Left kidney (tissue), 2 donors: Measurements from ENCODE around the gene CENPB. TPM values are rescaled to one million over a fixed set of nuclear protein-coding genes. Genes with fewer than 3 reads are reported as not detected.

Experiments used
- DNase-seq: peaks from one replicate; pipeline ENCODE4 v3.0.0-alpha.2; 2013
- polyA plus RNA-seq: library from polyadenylated mRNA; unstranded; fragments of 120-200 nt; gene quantifications from one replicate; pipeline ENCODE4 v1.2.1, GENCODE V29; 2013; ENCODE audit not compliant: insufficient read length

Gene CENPB
- polyA plus RNA-seq, 1 donor, result 32.6 TPM

- no peak for DNase-seq
These were observed 34.7 kb downstream of the CENPB start for GRCh38 chr20:3751675-3752385.

GRCh38 chr20:3751305-3751674 is 35.2 kb downstream of the CENPB start:
- DNase-seq, result no peak

DNA sequence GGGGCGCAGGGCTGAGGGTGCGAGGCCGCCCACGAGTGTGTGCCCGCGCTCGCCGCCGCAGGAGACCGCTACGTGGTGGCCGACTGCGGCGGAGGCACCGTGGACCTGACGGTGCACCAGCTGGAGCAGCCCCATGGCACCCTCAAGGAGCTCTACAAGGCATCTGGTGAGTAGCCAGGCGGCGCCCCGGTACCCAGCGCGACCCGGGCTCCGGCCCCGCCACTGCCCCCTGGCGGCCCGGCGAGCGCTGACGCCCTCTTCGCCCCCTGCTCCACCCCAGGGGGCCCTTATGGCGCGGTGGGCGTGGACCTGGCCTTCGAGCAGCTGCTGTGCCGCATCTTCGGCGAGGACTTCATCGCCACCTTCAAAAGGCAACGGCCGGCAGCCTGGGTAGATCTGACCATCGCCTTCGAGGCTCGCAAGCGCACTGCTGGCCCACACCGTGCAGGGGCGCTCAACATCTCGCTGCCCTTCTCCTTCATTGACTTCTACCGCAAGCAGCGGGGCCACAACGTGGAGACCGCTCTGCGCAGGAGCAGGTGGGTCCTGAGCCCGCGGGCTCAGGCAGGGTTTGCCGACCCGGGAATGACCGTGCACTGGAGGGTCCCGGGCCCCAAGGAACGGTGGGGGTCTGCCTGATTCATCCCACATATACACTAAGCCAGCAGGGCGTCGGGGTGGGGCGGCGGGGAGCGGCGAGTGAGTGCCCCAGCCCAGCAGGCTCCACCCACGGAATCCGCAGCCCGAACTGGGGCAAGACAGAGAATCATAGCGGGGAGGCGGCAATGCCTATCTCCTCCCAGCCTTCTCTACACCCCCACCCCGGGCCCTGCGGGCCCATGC is 36.6 kb downstream of the CENPB start:
- no peak for DNase-seq

DNA sequence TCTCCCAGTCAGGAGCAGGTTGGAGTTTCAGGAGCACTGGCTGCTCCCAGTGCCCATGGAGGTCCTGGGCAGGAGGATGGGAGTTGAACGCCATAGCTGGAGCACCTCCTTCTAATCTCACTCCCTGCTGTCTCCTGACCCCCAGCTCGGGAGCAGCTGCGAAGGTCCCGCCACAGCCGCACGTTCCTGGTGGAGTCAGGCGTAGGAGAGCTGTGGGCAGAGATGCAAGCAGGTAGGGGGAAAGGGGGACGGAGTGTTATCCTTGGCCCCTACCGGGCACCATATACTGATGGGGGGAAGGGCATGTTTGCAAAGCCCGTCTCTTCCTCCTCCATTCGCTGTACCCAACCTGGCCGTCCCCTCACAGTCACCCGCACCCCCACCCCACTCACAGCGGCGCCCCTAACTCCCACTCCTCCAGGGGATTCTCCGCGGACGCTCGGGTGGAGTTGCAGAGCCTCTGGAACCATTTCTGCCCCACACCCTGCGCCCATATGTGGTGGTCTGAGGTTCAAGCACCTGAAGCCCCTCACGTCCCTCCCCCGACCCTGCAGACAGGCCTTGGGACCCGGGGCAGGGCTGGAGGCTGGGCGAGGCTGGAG is 37.4 kb downstream of the CENPB start:
- DNase-seq, result no peak

GRCh38 chr20:3748073-3748472 is 38.5 kb downstream of the CENPB start:
- DNase-seq, result no peak

DNA sequence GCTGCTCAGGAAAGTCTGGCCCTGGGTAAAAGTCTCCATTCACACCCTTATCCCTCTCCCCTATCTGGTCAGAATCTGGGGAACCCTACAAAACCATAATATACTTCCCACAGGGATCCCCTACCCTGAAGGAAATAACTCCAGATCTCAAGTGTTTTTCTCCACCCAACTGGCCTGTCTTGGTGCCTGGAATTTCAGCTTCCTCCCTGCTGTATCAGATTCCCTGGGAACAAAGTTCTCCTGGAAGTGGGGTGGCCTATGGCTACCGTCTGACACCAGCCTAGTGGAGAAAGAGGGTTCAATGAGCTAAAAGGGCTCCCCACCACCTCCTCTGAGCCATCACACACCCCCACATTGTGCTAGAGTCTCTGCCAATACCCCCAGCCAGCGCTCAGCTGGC is 39.1 kb downstream of the CENPB start:
- no peak for DNase-seq

- no peak for DNase-seq
These were observed 40.8 kb downstream of the CENPB start for GRCh38 chr20:3745686-3746173.

- no peak for DNase-seq
These were observed 41.5 kb downstream of the CENPB start for GRCh38 chr20:3744806-3745685.

DNA sequence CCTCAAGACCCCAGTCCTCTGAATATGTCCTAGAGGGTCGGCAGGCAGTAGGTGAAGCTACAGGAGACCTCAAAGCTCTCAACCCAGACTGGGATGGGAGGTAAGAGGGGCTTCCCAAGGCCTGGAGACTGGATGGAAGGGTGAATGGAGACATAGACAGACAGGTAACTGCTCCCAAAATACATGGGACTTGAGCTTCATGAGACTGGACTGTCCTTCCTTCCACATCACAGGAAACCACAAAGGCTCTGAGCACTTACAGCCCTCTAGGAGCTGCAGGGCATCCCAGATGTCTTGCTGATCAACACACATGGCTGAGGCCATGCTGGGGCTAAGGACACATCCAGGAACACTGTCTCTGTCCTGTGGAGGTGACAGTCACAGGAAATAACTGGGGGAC is 42.5 kb downstream of the CENPB start:
- no peak for DNase-seq

GRCh38 chr20:3743251-3743650 is 43.3 kb downstream of the CENPB start:
- DNase-seq, result no peak

DNA sequence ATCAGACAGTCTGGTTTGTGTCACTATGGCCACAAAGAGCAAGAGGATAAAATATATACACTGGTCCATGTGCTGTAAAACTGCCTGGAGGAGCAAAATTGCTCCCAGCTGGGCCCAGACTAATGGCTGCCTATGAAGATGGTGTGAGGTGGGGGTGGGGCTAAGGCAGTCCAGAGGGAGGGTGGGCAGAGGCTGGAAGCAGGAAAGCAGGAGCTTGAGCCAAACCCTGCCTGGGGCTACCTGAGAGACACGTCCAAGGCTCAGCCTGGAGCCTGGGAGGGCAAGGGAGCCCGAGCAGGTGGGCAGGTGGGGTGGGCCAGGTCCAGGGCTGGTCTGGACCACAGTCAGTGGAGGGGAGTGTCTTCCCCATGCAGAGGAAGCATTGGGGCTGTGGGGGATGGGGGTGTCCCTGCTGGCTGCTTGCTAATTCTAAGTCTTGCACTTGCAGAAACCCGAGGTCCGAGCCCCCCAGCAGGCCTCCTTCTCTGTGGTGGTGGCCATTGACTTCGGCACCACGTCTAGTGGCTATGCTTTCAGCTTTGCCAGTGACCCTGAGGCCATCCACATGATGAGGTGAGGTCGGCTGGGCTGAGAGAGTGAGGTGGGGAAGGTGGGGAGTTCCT is 44.6 kb downstream of the CENPB start:
- DNase-seq, result no peak

DNA sequence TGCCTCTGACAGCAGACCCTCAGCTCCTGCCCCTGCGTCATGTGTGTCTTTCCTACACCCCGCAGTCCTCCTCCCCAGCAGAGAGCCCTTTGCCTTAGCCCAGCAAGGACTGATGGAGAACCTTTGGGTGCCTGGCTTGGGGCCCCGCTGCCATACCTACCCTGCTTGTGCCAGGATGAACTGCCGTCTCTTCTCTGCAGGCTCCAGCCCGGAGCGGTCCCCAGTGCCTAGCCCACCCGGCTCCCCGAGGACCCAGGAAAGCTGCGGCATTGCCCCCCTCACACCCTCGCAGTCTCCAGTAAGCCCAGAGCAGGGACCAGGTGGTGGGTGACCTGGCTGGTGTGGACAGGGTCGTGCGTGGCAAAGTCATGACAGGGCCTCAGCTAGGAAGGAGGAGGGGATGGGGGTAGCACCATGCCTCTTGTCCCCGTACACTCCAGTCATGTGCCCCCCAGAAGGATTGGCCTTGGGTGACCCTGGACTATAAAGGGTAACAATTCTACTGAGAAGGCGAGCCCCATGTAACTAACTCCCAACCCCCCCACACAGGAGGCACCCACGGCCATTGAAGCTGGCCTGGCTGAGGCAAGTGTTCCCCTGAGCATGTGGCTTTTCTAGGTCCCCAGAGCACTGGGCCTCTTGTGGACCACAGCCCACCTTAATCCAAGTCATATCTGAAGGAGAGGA is 45.8 kb downstream of the CENPB start:
- no peak for DNase-seq

- DNase-seq, result no peak
These were observed 46.6 kb downstream of the CENPB start for GRCh38 chr20:3739926-3740451.

DNA sequence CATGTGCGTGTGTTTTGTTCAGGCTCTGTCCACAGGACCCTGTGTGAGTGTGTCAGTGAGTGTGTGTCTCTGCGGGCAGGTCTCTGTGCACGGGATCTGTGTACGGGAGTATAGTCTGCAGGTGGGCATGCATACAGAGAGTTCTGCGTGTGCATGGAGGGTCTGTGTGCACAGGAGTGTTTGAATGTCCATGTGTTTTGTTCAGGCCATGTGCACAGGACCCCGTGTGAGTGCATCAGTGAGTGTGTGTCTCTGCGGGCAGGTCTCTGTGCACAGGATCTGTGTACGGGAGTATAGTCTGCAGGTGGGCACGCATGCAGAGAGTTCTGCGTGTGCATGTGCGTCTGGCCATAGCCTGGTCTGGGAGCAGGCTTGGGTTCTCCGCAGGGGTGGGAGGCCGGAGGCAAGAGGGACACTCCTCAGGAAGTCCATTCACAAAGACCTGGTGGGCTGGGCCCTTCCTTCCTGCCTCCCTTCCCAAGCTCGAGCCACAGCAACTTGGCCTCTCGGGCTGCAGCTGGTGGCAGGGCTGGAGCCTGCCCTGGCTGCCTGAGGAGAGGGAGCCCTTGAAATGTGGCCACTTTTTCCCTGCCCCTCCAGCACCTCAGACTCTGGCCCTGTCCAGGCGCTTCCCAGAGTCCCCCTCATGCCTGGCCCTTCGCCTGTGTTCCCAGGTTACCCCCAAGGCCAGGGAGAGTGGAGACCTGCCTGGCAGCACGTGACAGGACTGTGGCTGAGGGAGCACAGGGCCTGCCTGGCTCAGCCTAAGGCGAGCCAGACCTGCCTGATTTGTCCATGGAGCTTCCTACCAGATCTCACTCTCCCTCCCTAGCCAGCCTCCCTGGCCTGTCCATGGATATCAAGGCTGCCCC is 47.2 kb downstream of the CENPB start:
- DNase-seq, result no peak

GRCh38 chr20:3738111-3739053 is 48.2 kb downstream of the CENPB start:
- DNase-seq, result no peak

DNA sequence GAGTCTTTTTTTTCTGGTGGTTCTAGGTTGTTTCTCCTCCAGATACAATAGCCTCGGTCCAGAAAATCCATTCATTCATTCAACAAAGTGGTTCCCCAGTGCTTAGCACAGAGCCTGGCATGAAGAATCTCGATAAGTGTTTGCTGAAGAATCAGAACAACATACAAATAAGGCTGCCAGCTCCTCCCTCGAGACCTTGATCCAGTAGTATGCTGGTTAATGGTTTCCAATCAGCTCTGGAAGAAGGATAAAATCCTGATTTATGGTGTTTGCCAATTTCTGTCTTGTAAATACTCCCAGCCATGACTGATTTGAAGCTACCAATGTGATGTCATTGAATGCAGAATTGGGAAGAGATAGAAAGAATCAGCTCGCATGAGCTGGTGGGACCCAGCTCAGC is 50.8 kb downstream of the CENPB start:
- no peak for DNase-seq

GRCh38 chr20:3734111-3734843 is 52.3 kb downstream of the CENPB start:
- DNase-seq, result no peak
